Measurements from ENCODE around the gene TIMM22.

DNA sequence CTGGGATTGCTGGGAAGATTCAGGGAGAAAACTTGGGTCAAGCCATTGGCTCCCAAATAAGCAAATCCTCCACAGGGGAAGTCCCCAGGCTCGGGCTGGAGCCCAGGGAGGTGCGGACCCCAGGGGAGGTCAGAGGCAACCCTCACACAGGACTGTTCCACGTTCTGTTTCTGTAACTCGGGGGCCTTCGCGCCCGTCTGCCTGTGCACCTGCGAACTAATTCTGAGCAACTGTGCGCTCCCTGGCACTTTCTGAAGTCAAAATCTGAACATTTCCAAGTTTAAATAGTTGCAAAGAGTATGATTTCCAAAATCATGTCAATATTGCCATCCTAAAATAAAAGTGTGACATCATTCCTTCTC lies 16.8 kb downstream of the TIMM22 start:
- TF ChIP-seq, protein P1, sequence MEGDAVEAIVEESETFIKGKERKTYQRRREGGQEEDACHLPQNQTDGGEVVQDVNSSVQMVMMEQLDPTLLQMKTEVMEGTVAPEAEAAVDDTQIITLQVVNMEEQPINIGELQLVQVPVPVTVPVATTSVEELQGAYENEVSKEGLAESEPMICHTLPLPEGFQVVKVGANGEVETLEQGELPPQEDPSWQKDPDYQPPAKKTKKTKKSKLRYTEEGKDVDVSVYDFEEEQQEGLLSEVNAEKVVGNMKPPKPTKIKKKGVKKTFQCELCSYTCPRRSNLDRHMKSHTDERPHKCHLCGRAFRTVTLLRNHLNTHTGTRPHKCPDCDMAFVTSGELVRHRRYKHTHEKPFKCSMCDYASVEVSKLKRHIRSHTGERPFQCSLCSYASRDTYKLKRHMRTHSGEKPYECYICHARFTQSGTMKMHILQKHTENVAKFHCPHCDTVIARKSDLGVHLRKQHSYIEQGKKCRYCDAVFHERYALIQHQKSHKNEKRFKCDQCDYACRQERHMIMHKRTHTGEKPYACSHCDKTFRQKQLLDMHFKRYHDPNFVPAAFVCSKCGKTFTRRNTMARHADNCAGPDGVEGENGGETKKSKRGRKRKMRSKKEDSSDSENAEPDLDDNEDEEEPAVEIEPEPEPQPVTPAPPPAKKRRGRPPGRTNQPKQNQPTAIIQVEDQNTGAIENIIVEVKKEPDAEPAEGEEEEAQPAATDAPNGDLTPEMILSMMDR (tag by site-specific recombination; IDR thresholded peaks at IDR 0.05) = no peak
- TF ChIP-seq ZNF530 (tag by site-specific recombination; IDR thresholded peaks at IDR 0.05; ENCODE audit: low read depth) = no peak
- TF ChIP-seq, protein P2, sequence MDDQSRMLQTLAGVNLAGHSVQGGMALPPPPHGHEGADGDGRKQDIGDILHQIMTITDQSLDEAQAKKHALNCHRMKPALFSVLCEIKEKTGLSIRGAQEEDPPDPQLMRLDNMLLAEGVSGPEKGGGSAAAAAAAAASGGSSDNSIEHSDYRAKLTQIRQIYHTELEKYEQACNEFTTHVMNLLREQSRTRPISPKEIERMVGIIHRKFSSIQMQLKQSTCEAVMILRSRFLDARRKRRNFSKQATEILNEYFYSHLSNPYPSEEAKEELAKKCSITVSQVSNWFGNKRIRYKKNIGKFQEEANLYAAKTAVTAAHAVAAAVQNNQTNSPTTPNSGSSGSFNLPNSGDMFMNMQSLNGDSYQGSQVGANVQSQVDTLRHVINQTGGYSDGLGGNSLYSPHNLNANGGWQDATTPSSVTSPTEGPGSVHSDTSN (CRISPR knock-in tag; IDR thresholded peaks at IDR 0.05) = no peak
- TF ChIP-seq, protein P3, sequence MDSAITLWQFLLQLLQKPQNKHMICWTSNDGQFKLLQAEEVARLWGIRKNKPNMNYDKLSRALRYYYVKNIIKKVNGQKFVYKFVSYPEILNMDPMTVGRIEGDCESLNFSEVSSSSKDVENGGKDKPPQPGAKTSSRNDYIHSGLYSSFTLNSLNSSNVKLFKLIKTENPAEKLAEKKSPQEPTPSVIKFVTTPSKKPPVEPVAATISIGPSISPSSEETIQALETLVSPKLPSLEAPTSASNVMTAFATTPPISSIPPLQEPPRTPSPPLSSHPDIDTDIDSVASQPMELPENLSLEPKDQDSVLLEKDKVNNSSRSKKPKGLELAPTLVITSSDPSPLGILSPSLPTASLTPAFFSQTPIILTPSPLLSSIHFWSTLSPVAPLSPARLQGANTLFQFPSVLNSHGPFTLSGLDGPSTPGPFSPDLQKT (IDR thresholded peaks at IDR 0.05; ENCODE audit: borderline replicate concordance, low read depth, low read length) = no peak
- no peak for TF ChIP-seq ZNF600 (tag by site-specific recombination; IDR thresholded peaks at IDR 0.05)
- no peak for TF ChIP-seq ZNF514 (tag by site-specific recombination; IDR thresholded peaks at IDR 0.05)
- TF ChIP-seq ZNF133 (tag by site-specific recombination; IDR thresholded peaks at IDR 0.05) = no peak
- TF ChIP-seq ZBTB48 (tag by site-specific recombination; IDR thresholded peaks at IDR 0.05) = no peak
- no peak for TF ChIP-seq BCL11B (tag by site-specific recombination; IDR thresholded peaks at IDR 0.05; ENCODE audit: low read depth)
- TF ChIP-seq, protein P4, sequence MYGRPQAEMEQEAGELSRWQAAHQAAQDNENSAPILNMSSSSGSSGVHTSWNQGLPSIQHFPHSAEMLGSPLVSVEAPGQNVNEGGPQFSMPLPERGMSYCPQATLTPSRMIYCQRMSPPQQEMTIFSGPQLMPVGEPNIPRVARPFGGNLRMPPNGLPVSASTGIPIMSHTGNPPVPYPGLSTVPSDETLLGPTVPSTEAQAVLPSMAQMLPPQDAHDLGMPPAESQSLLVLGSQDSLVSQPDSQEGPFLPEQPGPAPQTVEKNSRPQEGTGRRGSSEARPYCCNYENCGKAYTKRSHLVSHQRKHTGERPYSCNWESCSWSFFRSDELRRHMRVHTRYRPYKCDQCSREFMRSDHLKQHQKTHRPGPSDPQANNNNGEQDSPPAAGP (tag by site-specific recombination; IDR thresholded peaks at IDR 0.05) = no peak

Data from HEK293 (cell line).